ENCODE results near the gene RGL1. TPM values are rescaled to one million over a fixed set of nuclear protein-coding genes. Genes with fewer than 3 reads are reported as not detected.

The RGL1 gene
- total RNA-seq, 4 donors from 2014 or later: 57.3 to 81.8 (median 68.1) TPM

GRCh38 chr1:183791319-183791718 lies 13.6 kb upstream of the RGL1 start:
- no peak for TF ChIP-seq EP300 (IDR thresholded peaks at IDR 0.05)
- no peak for TF ChIP-seq POLR2A (IDR thresholded peaks at IDR 0.05)
- no peak for TF ChIP-seq CTCF (IDR thresholded peaks at IDR 0.05)
- H3K27ac ChIP-seq: no peak overlapping the region
- no peak overlapping the region for H3K4me3 ChIP-seq
- H3K9me3 ChIP-seq: peaks cover 0 to 4% (median 0%) of the 10 kb centered on the region in 4 donors
- H3K36me3 ChIP-seq: no peaks in the 10 kb centered on the region
- H3K4me1 ChIP-seq: peaks cover 0 to 3% (median 0%) of the 10 kb centered on the region in 4 donors
- no peaks in the 10 kb centered on the region for H3K27me3 ChIP-seq
- no peak for DNase-seq (ENCODE audit: low spot score in 2 of 2)

- Histone ChIP-seq H3K27ac (no peak overlapping the region), H3K9me3 (peaks cover 0 to 4% (median 0%) of the 10 kb centered on the region in 4 donors), H3K4me1 (peaks cover 0 to 3% (median 0%) of the 10 kb centered on the region in 4 donors), H3K4me3 (no peak overlapping the region), H3K36me3 (no peaks in the 10 kb centered on the region), H3K27me3 (no peaks in the 10 kb centered on the region)
- WGBS, 2 donors: 72 to 75% methylated on average over 2 of the region's 2 CpGs
- no peak for TF ChIP-seq CTCF (IDR thresholded peaks at IDR 0.05)
- no peak for TF ChIP-seq EP300 (IDR thresholded peaks at IDR 0.05)
- TF ChIP-seq POLR2A (IDR thresholded peaks at IDR 0.05): no peak
- no peak for DNase-seq (ENCODE audit: low spot score in 2 of 2)
These were observed 12.6 kb upstream of the RGL1 start for GRCh38 chr1:183792300-183792699.

- H3K27ac ChIP-seq: no peak overlapping the region
- H3K9me3 ChIP-seq: peaks cover 0 to 4% (median 0%) of the 10 kb centered on the region in 4 donors
- TF ChIP-seq CTCF (IDR thresholded peaks at IDR 0.05) (no peak), POLR2A (IDR thresholded peaks at IDR 0.05) (no peak), EP300 (IDR thresholded peaks at IDR 0.05) (no peak)
- H3K4me3 ChIP-seq: no peak overlapping the region
- DNase-seq (ENCODE audit: low spot score in 2 of 2): no peak
- H3K4me1 ChIP-seq: peaks cover 0 to 3% (median 0%) of the 10 kb centered on the region in 4 donors
- H3K27me3 ChIP-seq: no peaks in the 10 kb centered on the region
- H3K36me3 ChIP-seq: no peaks in the 10 kb centered on the region
- WGBS, 2 donors: 59 to 67% methylated on average over 1 of the region's 1 CpG
These were observed 10.8 kb upstream of the RGL1 start for GRCh38 chr1:183794088-183794487.

- 50 to 71% methylated on average over 1 of the region's 1 CpG for WGBS, 2 donors
These were observed 4.5 kb upstream of the RGL1 start for GRCh38 chr1:183800449-183800848.

GRCh38 chr1:183801649-183802048 lies 3.3 kb upstream of the RGL1 start:
- no peaks in the 10 kb centered on the region for H3K27me3 ChIP-seq
- H3K4me3 ChIP-seq: no peak overlapping the region
- WGBS, 2 donors: 97 to 99% methylated on average over 2 of the region's 2 CpGs
- DNase-seq (ENCODE audit: low spot score in 2 of 2): no peak
- H3K4me1 ChIP-seq: peaks cover 0 to 17% (median under 1%) of the 10 kb centered on the region in 4 donors
- TF ChIP-seq POLR2A (IDR thresholded peaks at IDR 0.05) (no peak), CTCF (IDR thresholded peaks at IDR 0.05) (no peak), EP300 (IDR thresholded peaks at IDR 0.05) (no peak)
- H3K27ac ChIP-seq: no peak overlapping the region
- H3K36me3 ChIP-seq: no peaks in the 10 kb centered on the region
- peaks cover 0 to 8% (median 2%) of the 10 kb centered on the region in 4 donors for H3K9me3 ChIP-seq

More at GRCh38 chr1:183800449-183800848, 4.5 kb upstream of the RGL1 start:
- H3K4me1 ChIP-seq: peaks cover 0 to 10% (median 0%) of the 10 kb centered on the region in 4 donors
- no peak overlapping the region for H3K4me3 ChIP-seq
- H3K27ac ChIP-seq: no peak overlapping the region
- TF ChIP-seq EP300 (IDR thresholded peaks at IDR 0.05): no peak
- no peak for TF ChIP-seq CTCF (IDR thresholded peaks at IDR 0.05)
- no peak for TF ChIP-seq POLR2A (IDR thresholded peaks at IDR 0.05)
- no peak for DNase-seq (ENCODE audit: low spot score in 2 of 2)
- no peaks in the 10 kb centered on the region for H3K27me3 ChIP-seq
- no peaks in the 10 kb centered on the region for H3K36me3 ChIP-seq
- peaks cover 0 to 8% (median 2%) of the 10 kb centered on the region in 4 donors for H3K9me3 ChIP-seq

Measured in tibial nerve (tissue), 4 donors.